ENCODE data around the gene TXNDC15.
"Not testable (repeated sequence)": the region's sequence is repeated elsewhere in the genome, so short reads cannot be mapped to it uniquely, and the experiment has no call there.

Gene TXNDC15

DNA sequence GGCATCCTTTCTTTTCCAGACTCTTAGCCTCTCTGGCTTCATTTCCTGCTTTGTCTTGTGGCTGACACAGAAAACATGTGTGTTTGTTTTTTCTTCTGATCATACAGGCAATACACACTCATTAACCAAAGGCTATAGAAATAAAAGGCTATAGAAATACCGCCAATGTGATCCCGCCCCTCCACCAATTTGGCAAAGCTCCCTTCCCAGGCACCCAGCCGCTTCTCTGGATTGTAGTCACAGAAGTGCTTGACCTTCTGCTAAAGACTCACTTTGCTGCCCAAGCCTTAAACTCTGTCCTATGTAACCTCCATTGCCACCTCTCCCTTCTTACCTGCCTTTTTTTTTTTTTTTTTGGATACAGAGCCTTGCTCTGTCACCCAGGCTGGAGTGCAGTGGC, 5.3 kb downstream of the TXNDC15 start:
- DNase-seq: no peak

DNA sequence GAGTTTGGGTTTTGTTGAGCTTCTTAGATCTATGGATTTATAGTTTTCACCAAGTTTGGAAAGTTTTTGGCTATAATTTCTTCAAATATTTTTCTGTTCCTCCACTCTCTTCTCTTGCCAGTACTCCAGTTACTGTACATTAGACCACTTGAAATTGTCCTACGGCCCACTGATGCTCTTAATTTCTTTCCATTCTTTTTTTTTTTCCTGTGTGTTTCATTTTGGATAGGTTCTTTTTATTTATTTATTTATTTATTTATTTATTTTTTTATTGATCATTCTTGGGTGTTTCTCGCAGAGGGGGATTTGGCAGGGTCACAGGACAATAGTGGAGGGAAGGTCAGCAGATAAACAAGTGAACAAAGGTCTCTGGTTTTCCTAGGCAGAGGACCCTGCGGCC, 6.8 kb downstream of the TXNDC15 start:
- not testable (repeated sequence) for DNase-seq

- DNase-seq: not testable (repeated sequence)
These were observed 7.5 kb downstream of the TXNDC15 start for GRCh38 chr5:134881711-134882110.

DNA sequence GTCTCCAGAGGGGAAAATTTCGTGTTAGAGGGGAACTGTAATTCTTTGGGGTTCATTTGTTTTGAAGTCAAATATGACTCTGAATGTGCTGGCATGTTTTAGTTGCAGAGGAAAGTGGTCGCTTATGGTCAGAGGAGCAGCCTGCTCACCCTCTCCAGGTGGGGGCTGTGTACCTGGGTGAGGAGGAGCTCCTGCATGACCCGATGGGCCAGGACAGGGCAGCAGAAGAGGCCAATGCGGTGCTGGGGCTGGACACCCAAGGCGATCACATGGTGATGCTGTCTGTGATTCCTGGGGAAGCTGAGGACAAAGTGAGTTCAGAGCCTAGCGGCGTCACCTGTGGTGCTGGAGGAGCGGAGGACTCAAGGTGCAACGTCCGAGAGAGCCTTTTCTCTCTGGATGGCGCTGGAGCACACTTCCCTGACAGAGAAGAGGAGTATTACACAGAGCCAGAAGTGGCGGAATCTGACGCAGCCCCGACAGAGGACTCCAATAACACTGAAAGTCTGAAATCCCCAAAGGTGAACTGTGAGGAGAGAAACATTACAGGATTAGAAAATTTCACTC, 13.5 kb downstream of the TXNDC15 start:
- DNase-seq: no peak

DNA sequence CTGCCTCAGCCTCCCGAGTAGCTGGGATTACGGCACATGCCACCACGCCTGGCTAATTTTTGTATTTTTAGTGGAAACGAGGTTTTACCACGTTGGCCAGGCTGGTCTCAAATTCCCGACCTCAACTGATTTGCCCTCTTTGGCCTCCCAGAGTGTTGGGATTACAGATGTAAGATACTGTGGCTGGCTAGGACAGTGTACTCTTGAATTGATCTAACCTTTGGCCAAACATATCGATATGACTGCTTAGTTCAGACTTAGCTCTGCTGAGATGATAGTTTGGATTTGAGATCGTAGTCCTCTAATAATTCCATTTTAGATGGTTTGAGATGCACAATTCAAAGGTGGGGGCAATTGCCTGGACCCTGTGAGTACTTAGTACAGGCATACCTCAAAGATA, 15.2 kb downstream of the TXNDC15 start:
- DNase-seq: no peak

DNA sequence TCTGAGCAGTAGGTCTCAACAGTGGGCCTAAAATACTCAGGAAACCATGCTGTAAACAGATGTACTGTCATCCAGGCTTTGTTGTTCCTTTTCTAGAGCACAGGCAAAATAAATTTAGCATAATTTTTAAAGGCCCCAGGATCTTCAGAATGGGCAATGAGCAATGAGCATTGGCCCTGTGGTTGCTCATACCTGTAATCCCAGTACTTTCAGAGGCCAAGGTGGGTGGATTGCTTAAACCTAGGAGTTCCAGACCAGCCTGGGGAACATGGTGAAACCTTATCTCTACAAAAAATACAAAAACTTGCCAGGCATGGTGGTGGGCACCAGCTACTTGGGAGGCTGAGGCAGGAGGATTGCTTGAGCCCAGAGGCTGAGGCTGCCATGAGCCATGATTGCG, 17.3 kb downstream of the TXNDC15 start:
- DNase-seq: no peak

GRCh38 chr5:134892282-134892681, 18.1 kb downstream of the TXNDC15 start:
- DNase-seq: no peak

- no peak for DNase-seq
These were observed 18.8 kb downstream of the TXNDC15 start for GRCh38 chr5:134892926-134893325.

DNA sequence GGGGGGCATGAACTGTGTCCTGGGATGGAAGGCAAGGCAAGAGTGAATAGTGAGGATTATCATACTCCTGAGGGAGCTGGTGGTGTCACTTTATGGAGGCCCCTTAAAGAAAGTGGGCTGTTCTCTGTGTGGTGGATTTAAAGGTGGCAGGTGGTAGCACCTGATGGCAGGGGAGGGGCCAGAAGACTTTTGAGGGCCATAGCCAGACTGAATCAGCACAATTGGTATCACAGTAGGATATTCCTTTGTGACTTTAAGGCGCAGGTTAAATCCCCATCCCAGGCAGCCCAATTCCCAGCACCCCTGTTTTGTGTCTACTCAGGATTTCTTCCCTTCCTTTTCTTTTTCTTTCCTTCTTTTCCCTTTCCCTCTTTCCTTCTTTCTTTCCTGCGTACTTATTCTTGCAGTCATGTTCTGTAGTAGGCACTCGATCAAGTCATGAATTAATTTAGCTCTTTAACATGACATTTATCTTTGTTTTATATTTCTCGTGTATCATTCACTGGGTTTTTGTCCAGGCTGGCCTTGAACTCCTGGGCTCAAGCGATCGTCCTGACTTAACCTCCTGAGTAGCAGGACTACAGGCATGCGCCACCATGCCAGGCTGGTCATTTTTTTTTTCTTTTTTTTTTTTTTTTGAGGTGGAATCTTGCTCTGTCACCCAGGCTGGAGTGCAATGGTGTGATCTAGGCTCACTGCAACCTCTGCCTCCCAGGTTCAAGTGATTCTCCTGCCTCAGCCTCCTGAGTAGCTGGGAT, 19.8 kb downstream of the TXNDC15 start:
- no peak for DNase-seq

DNA sequence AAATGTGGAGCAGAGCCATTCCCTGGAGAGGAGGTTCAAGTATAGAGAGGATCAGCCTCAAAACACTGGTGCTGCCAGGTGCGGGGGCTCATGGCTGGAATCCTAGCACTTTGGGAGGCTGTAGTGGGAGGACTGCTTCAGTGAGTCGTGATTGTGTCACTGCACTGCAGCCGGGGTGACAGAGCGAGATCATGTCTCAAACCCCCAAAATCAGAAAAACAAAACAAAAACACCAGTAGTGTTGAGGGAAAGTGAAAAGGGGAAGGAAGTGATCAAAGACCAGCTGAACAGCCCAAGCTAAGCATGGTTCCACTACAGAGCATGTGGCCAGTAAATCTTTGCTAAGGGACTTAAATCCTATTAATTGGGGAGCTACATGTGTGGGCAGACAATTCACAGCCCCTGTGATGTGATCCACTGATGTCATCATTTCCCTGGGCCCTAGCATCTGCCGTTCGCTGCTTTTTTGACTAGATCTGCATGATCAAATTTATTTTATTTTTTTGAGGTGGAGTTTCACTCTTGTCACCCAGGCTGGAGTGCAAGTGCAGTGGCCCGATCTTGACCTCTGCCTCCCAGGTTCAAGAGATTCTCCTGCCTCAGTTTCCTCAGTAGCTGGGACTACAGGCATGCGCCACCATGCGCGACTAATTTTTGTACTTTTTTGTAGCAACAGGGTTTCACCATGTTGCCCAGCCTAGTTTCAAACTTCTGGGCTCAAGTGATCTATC, 28.1 kb downstream of the TXNDC15 start:
- DNase-seq: no peak

GRCh38 chr5:134904610-134905245, 30.6 kb downstream of the TXNDC15 start, which contains the start of gene PCBD2:
PCBD2 (plus strand) TSS chr5:134905131; CDS start chr5:134905140, 9 bp downstream.
- peak; percentile 74 for DNase-seq

- DNase-seq: peak; percentile 15
These were observed 31.2 kb downstream of the TXNDC15 start for GRCh38 chr5:134905246-134905996.

- DNase-seq: no peak
These were observed 32.6 kb downstream of the TXNDC15 start for GRCh38 chr5:134906811-134907210.

DNA sequence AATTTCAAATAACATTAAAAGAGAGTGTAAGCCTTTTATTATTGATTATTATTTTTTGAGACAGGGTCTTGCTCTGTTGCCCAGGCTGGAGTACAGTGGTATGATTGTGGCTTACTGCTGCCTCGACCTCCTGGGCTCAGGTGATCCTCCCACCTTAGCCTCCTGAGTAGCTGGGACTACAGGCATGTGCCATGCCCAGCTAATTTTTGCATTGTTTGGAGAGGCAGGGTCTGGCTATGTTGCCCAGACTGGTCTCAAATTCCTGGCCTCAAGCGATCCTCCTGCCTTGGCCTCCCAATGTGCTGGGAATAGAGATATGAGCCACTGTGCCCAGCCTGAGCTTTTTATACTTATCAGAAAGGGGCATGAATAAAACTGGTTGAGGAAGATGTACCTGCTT, 36.6 kb downstream of the TXNDC15 start:
- not testable (repeated sequence) for DNase-seq

DNA sequence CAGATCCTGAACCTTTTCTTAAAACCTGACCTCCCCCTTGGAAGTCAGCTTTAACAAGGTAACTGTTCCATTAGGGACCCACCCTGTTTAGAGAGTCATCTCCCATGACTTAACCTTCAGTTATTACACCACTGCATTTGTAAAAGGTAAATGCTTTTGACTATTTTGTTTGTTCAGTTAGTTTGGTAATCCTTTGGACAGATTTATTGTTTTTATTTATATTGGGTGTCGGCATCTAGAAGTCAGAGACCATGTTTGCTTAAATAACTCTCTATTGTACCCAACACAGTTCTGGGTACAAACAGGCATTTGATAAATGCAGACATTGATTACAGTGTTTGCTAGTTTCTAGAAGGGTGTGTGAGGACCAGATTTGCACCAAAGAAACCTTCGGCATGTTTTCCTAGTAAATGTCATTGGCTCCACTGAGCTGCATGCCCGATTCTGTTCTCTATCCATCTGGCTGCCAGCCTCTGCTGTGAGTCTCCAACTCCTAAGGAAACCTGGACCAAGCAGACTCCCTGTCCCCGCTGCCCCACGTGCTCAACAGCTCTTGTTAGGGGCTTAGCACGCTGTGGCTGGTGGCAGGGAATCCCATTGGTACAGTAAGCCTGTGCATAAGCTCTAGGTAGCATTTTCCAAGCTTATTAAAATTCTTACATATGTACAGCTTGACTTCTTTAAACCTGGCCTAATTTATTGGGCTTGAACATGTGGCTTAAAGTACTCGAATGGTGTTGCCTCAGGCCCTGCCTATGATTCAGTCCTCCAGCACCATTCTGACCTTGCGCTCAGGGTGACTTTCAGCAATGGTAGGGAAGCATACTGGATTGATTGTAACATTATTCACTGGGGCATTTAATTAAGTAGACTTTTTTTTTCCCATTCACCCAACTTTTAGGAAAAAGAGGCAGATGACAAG, 37.4 kb downstream of the TXNDC15 start:
- DNase-seq: no peak

- no peak for DNase-seq
These were observed 39.1 kb downstream of the TXNDC15 start for GRCh38 chr5:134913254-134913653.

GRCh38 chr5:134913795-134914194, 39.6 kb downstream of the TXNDC15 start:
- DNase-seq: no peak

GRCh38 chr5:134917070-134917815, 43.1 kb downstream of the TXNDC15 start:
- DNase-seq: no peak

DNA sequence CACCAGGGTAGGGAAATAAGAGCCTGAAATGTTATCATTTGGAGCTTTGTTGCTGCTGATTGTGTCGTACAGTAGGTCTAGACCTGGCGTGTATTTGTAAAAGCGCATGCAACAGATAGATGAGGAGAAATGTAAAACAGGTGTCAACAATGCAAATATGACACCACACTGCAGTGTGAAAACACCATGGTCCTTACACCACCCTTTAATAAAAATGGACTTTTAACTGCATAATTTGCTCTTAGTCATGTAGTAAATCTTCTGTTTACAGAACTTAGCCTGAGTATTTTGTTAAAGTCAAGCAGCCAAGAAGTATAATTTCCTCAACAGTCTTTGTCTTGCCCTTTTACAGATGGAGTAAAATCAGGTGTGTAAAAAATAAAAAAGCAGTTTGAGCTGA, 44.7 kb downstream of the TXNDC15 start:
- no peak for DNase-seq

DNA sequence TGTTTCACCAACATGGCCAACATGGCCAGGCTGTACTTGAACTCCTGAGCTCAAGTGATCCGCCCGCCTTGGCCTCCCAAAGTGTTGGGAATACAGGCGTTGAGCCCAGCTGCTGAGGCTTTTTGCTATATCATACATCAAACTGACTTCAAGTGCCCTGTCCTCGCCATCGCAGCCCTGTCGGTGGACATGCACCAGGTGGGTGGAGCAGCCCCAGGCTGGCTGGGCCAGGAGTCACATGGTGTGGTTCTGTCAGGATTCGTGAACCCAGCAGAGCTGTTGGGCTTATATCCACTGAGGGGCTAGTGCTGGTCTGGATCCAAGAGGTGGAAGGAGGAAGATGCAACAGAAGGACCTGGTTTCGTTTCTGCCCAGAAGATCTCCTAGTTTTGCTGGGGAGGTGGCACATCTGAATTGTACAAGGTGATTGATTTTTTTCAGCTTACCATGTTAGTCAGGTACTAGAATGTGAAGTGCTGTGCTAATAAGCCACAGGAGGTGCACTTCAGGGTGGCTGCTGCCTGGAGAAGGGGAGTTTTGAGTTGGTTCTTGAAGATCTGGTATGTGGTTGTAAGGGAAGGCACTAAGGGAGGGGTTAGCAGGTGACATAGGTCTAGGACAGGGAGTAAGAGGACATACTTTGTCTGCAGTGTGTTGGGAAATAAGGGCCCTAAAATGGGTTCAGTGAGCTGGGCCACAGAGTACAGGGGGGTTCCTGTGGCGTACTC, 46.8 kb downstream of the TXNDC15 start:
- DNase-seq: no peak

Data from 8988T (cell line).